Skin epidermis (tissue), 12 donors: ENCODE data around the gene ADIPOR2.
A peak's percentile ranks its signal among the peaks of the same experiment; 100 is the strongest.

Experiments
- H3K27ac ChIP-seq, 21 experiments: fragments of 200-600 bp; sonication (generic) in 11 of 21; one replicate each; pipeline ENCODE4 v1.5.0; 2020; ENCODE audit warnings: mild to moderate bottlenecking in 3 of 21, inconsistent platforms in 2 of 21, moderate library complexity in 2 of 21
- H3K4me3 ChIP-seq, 7 experiments: fragments of 200-600 bp; sonication (generic) in 2 of 7; one replicate each; pipeline ENCODE4 v1.5.0; 2020; ENCODE audit warnings: inconsistent platforms in 2 of 7, mild to moderate bottlenecking in 2 of 7, moderate library complexity in 1 of 7

The ADIPOR2 gene

DNA sequence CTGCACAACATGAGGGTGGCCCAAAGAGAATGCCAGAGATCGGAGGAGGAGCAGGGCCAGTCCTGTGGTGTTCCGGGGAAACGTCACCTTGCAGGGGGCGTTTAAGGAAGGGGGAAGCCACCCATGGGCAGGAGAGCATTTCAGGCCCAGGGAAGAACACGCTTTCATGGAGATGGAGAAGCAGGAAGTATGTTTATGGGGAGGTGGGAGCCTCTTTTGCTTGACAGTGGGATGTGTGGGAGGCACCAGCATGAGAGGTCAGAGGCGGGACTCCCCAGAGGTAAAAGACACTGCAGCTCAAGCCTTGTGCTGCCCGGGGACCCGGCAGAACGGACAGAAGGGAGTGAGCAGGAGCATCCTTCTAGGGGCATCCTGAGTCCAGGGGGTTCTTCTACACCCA, 128.2 kb downstream of the ADIPOR2 start:
- Histone ChIP-seq H3K27ac (no peak overlapping the region), H3K4me3 (no peak overlapping the region)

DNA sequence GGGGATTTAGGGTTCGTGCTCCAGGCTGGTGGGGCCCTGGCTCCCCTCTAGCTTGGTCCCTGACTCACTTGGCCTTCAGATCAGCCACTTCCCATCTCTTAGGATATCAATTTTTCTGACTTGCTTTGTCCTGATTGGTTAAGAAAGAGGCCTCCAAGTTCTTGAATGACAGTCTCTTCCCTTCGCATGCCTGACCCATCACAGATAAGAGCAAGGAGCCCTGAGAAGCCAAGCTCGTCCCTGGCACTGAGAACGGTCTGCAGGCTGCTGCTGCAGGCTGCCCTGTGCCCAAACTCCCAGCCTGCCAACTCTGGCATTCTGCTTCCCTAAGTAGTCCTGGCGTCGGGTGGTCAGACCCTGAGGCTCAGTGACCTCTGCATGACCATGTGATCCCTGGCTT, 128.7 kb downstream of the ADIPOR2 start:
- Histone ChIP-seq H3K4me3 (no peak overlapping the region), H3K27ac (no peak overlapping the region)

GRCh38 chr12:1820191-1820895, 129.5 kb downstream of the ADIPOR2 start, which contains the start of gene LRTM2:
Gene LRTM2 (plus strand): TSS chr12:1820565. CDS start chr12:1828149, 7,584 bp downstream.
- Histone ChIP-seq H3K27ac (no peak within 1 kb of the TSS), H3K4me3 (no peak within 1 kb of the TSS)

GRCh38 chr12:1820896-1821291, 130.0 kb downstream of the ADIPOR2 start:
- H3K4me3 ChIP-seq = no peak overlapping the region
- no peak overlapping the region for H3K27ac ChIP-seq

- H3K27ac ChIP-seq = no peak overlapping the region
- H3K4me3 ChIP-seq = no peak overlapping the region
These were observed 130.9 kb downstream of the ADIPOR2 start for GRCh38 chr12:1821805-1822204.

GRCh38 chr12:1822699-1823098, 131.8 kb downstream of the ADIPOR2 start:
- no peak overlapping the region for H3K27ac ChIP-seq
- no peak overlapping the region for H3K4me3 ChIP-seq

DNA sequence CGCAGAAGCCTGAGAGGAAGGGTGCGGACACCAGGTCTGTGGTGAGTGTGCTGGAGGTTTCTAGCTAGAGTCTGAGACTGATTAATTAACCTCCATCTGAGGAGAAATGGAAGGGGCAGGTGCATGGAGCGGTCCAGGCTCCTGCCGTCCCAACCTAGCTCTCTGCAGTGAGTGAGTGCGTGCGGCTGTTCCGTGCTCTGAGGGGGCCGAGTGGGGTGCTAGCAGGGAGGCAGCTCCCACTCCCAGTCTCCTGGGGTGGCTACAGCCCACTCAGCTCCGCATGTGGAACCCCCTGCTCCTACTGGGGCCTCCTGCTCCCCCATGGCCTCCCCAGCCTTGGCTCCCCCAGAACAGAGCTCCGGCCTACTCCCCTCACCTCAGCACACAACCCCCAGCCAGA, 132.4 kb downstream of the ADIPOR2 start:
- H3K27ac ChIP-seq = no peak overlapping the region

GRCh38 chr12:1825382-1826102, 134.7 kb downstream of the ADIPOR2 start:
- Histone ChIP-seq H3K27ac (no peak overlapping the region), H3K4me3 (no peak overlapping the region)

More for the DNA sequence above, 132.4 kb downstream of the ADIPOR2 start:
- H3K4me3 ChIP-seq = no peak overlapping the region

DNA sequence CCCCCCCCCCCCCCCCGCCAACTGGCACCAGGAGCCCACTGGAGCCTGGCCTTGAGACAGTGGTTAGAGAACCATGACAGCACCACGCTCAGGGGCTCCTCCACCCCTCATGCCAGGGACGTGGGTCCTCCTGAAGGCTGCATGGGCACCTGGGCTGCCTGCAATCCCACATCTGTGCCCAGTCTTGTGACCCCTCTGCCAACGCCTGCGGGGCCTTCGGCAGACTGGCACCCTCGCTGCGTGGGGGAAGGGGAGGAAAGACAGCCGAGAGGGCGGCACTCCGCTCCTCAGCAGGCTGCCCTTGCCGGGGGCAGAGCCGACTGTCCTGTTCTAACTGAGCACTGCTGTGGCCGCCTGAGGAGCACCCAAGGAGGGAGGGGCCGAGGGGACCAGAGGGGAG, 135.5 kb downstream of the ADIPOR2 start:
- H3K4me3 ChIP-seq = no peak overlapping the region
- peak overlapping the region in 1 of 21 experiments; percentile 1 for H3K27ac ChIP-seq

GRCh38 chr12:1826867-1827705, 136.2 kb downstream of the ADIPOR2 start:
- H3K27ac ChIP-seq = peak overlapping the region in 1 of 21 experiments; percentile 1
- no peak overlapping the region for H3K4me3 ChIP-seq

- Histone ChIP-seq H3K27ac (no peak overlapping the region), H3K4me3 (no peak overlapping the region)
These were observed 137.2 kb downstream of the ADIPOR2 start for GRCh38 chr12:1827826-1828805.

- H3K27ac ChIP-seq = no peak overlapping the region
- H3K4me3 ChIP-seq = no peak overlapping the region
These were observed 138.0 kb downstream of the ADIPOR2 start for GRCh38 chr12:1828856-1829255.

DNA sequence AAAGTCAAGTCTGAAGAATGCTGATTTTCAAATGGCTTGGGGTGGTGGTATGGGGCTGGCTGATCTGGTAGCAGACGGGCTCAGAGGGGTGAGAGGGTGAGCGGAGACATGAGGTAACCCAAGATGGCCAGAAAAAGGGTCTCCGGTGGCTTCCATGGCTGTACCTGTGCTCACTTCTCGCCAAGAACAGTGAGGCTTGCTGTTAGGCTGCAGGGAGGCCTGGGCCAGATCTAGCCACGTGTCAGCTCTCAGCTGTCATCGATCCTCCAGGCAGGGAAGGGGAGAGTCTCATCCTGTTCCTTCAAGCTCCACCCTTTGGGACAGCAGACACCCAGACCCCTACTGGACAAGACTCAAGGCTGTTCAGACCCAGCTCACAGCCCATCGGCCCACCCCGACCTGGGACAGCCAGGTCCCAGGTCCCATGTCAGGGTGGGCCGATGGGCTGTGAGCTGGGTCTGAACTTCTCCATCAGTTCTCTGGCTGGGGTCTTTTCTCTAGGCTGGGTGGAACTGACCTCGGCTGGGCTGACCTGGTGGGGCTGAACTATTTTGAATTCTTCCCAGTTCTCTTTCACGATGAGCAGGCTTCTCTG, 138.5 kb downstream of the ADIPOR2 start:
- no peak overlapping the region for H3K4me3 ChIP-seq
- no peak overlapping the region for H3K27ac ChIP-seq

GRCh38 chr12:1830401-1830845, 139.6 kb downstream of the ADIPOR2 start:
- no peak overlapping the region for H3K4me3 ChIP-seq
- H3K27ac ChIP-seq = no peak overlapping the region

DNA sequence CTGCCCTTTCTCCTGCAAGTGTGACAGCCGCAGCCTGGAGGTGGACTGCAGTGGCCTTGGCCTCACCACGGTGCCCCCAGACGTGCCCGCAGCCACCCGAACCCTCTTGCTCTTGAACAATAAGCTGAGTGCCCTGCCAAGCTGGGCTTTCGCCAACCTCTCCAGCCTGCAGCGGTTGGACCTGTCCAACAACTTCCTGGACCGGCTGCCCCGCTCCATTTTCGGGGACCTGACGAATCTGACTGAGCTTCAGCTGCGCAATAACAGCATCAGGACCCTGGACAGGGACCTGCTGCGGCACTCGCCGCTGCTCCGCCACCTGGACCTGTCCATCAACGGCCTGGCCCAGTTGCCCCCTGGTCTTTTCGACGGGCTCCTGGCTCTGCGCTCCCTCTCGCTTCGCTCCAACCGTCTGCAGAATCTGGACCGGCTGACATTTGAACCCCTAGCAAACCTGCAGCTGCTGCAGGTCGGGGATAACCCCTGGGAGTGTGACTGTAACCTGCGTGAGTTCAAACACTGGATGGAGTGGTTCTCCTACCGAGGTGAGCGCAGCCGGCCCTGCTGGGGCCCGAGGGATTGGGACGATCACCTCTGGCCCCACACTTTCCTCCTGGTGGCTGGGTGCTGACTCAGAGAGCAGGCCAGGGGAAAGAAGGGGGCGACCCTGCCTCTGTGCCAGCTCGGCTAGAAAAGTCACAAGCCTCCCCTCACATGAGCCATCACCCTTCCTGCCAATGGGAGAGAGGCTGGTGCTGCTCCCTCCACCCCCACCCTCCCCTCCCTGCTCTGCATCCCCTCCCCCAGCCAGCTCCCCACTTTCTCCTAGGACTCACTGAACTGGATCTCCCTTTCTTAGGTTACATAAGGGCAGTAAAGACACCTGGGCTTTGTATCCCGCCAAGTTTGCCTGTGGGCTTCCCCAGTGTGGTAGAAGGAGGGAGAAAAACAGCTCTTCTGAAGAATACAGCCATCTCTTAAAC, 140.4 kb downstream of the ADIPOR2 start:
- Histone ChIP-seq H3K4me3 (no peak overlapping the region), H3K27ac (no peak overlapping the region)

GRCh38 chr12:1832801-1833595, 142.1 kb downstream of the ADIPOR2 start:
- no peak overlapping the region for H3K27ac ChIP-seq
- no peak overlapping the region for H3K4me3 ChIP-seq

GRCh38 chr12:1833596-1834028, 142.7 kb downstream of the ADIPOR2 start:
- no peak overlapping the region for H3K4me3 ChIP-seq
- H3K27ac ChIP-seq = no peak overlapping the region
